AG09309 (cell line): ENCODE measurements around the gene FGA.

Experiments used
- DNase-seq: peaks from one replicate; pipeline ENCODE4 v3.0.0-alpha.2; 2010; ENCODE audit warnings: low read depth
- H3K4me3 ChIP-seq: 2 replicates; pipeline ENCODE4 v1.5.1; 2011; ENCODE audit warnings: mild to moderate bottlenecking, low read depth, low read length, moderate library complexity; ENCODE audit not compliant: control insufficient read depth
- CTCF ChIP-seq: IDR thresholded peaks from 2 replicates; pipeline ENCODE4 v1.5.1; 2011; ENCODE audit warnings: mild to moderate bottlenecking, low read depth, low read length, inconsistent platforms; ENCODE audit not compliant: insufficient read depth, control insufficient read depth; ENCODE audit errors: missing control alignments

Gene FGA

DNA sequence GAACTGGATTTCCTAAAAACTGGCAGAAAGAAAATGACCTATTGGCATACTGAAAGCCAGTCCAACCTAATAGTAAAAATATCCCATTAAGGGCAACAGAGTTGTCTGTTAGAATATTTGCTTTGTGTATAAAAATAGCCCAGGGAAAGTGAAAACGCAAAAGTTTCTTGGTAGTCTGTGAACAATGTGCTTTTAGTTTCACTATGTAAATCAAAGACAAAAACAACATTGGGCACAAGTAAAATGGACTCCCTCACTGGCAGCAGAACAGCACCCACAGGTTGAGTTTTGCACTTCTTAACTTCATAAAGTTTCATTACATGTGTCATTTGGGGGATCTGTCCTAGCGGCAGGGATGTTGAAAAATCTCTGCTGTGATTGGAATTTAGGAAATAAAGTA lies 26.2 kb upstream of the FGA start:
- no peak for DNase-seq
- no peak overlapping the region for H3K4me3 ChIP-seq
- no peak for TF ChIP-seq CTCF

GRCh38 chr4:154616287-154616686 lies 25.7 kb upstream of the FGA start:
- TF ChIP-seq CTCF = no peak
- no peak for DNase-seq
- no peak overlapping the region for H3K4me3 ChIP-seq

DNA sequence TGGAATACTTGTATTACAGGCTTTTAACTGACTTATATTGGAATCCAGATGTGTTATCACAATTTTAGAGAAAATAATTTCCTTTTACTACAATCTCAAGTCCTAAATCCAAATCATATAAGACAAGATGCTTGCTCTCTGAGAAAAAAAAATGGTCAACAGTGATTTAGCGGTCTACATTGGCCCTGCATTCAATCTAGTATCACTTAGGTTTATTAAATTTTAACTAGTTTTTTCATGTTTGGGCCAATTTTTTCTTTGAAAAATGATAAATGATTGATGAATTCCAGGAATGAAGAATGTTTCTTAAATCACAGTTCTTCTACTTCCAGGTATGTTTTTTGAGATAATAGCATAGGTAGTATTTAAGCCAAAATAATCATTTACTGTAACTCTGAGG lies 24.7 kb upstream of the FGA start:
- DNase-seq = no peak
- H3K4me3 ChIP-seq = no peak overlapping the region
- TF ChIP-seq CTCF = no peak

DNA sequence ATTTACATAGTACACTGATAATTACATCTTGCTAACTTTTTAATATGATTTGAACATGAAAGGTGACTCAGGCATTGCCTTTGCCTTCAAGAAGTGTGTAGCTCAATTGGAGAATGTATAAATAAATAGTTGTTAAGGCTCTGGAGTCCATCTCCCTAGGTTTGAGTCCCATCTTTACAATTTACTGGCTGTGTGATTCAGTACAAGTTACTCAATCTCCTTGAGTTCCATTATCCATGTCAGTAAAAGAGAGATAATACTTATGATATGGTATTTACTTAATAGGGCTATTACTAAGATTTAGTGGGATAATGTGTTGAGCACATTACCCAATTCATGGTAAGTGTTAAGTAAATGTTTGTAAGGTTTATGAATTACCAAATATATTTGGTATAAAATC lies 23.8 kb upstream of the FGA start:
- DNase-seq = no peak
- no peak for TF ChIP-seq CTCF
- H3K4me3 ChIP-seq = no peak overlapping the region

- no peak within 1 kb of the TSS for H3K4me3 ChIP-seq
- DNase-seq = no peak
- TF ChIP-seq CTCF = no peak
Measured at GRCh38 chr4:154612472-154613414, 22.2 kb upstream of the FGA start, which contains the start of gene FGG. Gene FGG, minus strand, starts transcription at chr4:154612656. Its CDS starts 47 bp downstream, at chr4:154612609.

- DNase-seq = no peak
- no peak overlapping the region for H3K4me3 ChIP-seq
- no peak for TF ChIP-seq CTCF
Measured at GRCh38 chr4:154611833-154612232, 21.3 kb upstream of the FGA start.
